HTERT RPE-1 (cell line): ENCODE results near the gene DYNC1H1.

Experiments
- in situ Hi-C: fragments of 300-500 bp; cut with MboI; formaldehyde crosslinking; loops from 4 replicates; pipeline ENCODE4 v1.14.3; 2020; ENCODE audit warnings: low sequenced_read_pairs

DYNC1H1 gene

DNA sequence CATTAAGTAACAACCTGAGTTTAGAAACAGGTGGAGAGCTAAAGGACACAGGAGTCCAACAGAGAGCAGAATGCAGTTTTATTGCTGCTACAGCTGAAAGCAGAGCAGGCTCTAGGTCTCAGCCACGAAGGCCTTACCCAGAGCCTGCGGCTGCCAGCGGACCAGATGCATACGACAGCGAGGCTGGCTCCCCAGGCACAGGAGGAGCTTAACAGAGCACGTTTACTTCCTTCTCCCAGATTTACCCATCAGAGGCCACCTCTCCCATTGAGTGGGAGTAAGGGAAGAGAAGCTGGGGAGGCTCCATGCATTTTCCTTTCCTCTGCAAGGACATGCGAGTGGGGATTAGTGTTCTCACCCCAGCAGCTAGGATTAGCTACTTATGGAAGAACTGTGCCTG is 22.6 kb downstream of the DYNC1H1 start:
- in situ Hi-C loops, result no loop called here

DNA sequence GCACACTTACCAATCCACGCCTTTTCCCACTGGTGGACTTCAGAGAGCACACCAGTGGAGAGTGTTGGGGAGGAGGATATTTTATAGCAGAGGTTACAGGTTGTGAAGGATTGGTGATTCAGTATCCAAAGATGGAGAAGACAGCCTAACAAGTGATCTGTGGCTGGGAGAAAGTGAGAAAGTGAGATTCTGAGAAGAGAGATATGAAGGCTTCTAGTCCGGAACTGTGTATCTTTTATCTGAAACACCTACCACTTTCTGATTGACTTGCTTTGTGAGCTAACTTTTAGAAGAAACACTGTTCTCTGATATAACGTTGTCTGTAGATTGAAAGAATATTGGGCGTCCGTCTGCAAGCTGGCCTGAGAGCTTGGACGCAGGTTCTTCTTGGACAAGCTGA is 24.0 kb downstream of the DYNC1H1 start:
- in situ Hi-C loops, result no loop called here

DNA sequence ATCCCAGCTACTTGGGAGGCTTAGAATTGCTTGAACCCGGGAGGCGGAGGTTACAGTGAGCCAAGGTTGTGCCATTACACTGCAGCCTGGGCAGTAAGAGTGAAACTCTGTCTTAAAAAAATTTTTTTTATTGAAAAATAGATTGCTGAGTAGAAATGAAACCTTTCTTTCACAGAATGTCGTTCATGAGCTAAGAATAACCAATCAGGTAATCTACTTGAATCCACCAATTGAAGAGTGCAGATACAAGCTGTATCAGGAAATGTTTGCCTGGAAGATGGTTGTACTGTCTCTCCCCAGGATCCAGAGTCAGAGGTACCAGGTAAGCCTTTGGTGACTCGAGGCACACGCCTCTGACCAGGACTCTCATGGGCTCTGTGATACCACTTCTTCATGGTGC is 27.0 kb downstream of the DYNC1H1 start:
- in situ Hi-C loops, result no loop called here

DNA sequence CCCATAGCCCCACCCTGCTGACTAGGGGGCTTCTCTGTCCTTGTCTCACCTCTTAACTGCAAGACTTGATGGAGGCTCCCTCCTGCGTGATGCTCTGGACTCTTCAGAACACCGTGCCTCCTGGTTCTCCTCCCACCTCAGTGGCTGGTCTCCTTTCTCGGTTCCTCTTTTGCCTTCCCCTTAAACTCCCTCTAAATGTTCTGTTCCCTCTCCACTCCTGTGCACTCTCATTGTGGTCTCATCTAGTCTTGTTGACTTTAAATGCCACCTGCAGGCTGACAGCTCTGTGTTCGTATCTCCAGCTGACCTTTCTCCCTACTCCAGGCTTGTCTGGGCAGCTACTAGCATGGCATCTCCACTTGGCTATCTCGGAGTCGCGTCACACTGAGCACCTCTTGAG is 28.3 kb downstream of the DYNC1H1 start:
- in situ Hi-C loops, result no loop called here

DNA sequence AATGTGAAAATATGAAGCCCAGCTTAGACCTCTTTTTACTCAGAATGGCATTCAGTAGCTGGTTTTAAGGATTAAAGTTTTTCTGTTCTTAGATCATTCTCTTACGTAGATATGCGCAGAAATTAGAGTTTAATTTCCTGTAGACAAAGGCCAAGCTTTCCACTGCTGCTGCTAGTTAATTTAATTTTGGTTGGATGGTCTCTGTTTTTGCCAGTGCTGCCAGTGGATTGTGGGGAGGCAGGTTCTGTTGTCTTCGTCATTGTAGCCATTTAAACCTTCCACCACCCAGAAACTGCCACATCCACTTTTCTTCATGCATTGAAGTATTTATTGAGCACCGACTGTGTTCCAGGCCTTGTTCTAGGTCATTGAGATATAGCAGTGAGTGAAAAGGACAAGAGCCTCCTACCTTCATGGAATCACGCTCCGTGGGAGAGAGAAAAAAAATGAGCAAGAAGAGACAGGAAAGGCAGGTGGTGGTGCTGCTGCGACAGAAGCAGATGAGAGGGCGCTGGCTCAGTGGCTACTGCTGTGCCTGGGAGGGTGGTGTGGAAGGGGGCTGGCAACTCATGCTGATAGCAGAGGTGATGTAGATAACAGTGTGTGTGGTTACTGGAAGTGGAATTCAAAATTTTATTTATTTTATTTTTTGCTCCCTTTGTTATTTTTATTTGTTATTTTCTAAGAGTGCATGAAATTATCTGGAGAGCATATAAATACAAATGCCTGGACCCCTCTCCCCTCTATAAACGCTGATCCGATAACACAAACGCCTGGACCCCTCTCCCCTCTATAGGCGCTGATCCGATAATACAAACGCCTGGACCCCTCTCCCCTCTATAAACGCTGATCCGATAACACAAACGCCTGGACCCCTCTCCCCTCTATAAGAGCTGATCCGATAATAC is 33.3 kb downstream of the DYNC1H1 start:
- in situ Hi-C loops, result no loop called here

DNA sequence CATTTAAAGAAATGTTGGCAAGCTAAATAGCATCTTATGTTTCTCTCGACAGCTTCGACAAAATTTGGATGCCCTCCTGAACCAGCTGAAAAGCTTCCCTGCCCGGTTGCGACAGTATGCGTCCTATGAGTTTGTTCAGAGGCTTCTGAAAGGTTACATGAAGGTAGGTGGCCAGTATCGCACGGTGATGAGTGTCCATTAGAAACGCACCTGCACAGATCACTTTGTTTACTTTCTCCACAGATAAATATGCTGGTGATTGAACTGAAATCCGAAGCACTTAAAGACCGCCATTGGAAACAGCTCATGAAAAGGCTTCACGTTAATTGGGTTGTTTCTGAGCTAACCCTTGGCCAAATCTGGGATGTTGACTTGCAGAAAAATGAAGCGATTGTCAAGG is 36.5 kb downstream of the DYNC1H1 start:
- in situ Hi-C loops, result no loop called here

DNA sequence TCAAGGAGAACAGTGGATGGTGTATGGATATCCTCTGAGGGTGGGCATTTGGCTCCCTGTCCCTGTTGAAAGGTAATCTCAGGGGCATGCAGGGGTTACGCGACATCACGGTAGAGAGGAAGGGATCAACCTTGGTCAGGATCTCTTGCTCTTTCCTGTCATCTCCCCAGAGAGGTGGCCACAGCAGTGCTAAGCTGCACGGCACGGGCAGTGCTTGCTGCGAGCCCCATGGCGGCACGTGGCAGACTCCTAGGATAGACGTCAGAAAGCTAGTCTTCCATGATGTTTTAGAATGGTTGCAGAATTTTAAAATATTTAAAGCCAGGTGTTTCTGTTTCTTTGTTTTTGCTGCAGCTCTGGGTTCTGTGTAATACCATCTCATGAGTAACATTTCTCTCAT is 41.0 kb downstream of the DYNC1H1 start:
- in situ Hi-C loops, result no loop called here

DNA sequence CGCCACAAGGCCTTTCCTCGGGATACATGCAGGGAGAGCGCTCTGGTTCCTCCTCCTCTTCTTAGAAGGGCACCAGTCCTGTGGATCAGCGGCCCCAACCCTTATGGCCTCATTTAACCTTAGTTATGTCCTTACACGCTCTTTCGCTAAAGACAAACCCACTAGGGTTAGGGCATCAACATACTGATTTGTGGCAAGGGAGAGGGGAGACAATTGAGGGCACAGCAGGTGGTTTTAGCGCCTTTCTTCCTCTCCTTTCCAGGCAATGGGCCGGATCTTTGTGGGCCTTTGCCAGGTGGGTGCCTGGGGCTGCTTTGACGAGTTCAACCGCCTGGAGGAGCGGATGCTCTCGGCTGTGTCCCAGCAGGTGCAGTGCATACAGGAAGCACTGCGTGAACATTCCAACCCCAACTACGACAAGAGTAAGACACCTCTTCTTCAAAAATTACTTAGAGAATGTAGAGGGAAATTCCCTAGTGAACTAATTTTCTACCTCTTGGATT is 43.6 kb downstream of the DYNC1H1 start:
- in situ Hi-C loops, result no loop called here

DNA sequence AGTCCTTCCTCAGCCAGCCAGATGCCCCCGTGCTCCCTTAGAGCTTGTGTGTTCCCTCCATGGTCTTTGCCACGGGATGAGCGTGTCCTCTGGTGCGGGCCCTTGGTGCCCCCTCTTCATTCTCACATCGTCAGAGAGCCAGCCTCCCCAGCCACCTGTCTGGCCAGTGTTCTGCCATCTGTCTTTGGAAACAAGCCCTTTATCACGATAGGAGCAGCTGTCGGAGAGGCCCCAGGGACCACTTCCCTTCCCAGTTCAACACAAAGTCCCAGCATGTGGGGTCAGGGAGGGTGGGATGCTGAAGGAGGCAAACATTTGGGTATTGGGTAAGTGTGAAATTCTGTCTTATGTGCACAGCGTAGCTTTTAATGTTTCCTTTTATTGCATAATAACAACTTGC is 44.5 kb downstream of the DYNC1H1 start:
- in situ Hi-C loops, result no loop called here

DNA sequence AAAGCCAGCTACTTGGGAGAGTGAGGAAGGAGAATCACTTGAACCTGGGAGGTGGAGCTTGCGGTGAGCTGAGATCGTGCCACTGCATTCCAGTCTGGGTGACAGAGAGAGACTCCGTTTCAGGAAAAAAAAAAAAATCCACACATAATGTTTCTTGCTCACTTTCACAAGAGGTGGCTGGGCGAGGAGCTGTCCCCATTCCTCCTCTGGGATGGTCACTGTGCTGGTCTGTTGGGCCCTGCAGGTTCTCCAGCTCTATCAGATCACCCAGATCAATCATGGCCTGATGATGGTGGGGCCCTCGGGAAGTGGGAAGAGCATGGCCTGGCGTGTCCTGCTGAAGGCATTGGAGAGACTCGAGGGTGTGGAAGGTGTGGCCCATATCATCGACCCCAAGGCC is 47.3 kb downstream of the DYNC1H1 start:
- in situ Hi-C loops, result no loop called here

DNA sequence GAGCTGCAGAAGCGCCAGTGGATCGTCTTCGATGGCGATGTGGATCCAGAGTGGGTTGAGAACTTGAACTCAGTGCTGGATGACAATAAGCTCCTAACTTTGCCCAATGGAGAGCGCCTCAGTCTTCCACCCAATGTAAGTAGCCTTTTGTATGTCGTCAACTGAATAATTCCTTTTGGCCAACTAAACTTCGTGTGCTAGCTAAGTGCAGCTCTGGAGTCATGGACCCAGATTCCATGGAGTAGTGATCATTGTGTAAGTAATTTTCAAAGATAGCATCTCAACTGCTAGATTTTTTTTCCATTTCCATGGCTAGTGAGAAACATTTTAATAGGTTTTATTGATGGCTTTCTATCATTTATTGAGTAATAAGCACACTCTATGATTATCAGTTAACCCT is 48.0 kb downstream of the DYNC1H1 start:
- in situ Hi-C loops, result no loop called here

DNA sequence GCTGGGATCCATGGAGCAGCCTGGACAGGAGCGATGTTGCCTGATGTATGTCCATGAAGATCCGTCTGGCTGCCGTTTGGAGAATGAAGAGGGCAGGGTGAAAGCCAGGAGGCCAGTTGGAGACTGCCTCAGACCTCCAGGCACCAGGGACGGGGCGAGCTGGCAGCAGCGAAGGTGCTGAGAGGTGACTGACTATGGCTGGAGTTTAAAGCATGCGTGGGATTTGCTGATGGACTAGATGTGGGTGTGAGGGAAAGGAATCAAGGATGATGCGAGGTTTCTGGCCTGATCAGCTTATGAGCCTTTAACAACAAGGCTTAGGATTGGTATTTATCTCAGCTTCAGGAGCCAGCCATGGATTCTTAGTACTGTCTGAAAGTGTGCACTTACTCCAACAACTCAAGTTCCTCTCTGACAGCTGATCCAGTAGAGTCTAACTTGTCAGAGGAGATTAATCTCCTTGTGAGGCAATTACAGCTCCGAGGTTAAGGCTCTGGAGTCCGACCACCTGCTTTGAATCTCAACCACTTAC is 49.4 kb downstream of the DYNC1H1 start:
- in situ Hi-C loops, result no loop called here

DNA sequence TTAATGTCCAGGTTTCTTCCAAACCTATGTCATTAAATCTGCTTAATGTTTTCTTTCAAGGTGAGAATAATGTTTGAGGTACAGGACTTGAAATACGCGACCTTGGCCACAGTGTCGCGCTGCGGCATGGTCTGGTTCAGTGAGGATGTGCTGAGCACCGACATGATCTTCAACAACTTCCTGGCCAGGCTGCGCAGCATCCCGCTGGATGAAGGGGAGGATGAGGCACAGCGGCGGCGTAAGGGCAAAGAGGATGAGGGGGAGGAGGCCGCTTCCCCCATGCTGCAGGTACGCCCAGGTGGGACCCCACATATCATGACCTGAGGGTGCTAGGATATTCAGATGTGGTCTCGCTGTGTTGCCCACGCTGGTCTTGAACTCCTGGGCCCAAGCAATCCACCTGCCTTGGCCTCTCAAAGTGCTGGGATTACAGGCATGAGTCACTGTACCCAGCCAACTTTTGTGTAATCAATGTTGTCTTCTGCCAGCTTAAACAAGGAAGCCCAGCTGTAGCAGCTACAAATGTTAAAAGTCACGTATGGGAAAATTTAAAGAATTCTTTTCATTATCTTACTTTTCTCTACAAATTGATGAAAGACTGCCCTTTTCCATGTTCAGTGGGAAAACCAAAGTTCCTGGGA is 50.8 kb downstream of the DYNC1H1 start:
- in situ Hi-C loops, result no loop called here

DNA sequence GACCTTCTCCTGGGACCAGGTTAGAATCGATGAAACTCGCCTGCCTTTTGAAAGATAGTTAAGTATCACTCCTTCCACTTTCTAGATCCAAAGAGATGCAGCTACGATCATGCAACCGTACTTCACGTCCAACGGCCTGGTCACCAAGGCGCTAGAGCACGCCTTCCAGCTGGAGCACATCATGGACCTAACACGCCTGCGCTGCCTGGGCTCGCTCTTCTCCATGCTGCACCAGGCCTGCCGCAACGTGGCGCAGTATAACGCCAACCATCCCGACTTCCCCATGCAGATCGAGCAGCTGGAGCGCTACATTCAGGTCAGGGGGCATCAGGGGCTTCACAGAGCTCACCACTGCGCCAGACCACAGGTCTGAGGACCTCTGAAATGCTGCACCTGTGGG is 51.4 kb downstream of the DYNC1H1 start:
- in situ Hi-C loops, result no loop called here

DNA sequence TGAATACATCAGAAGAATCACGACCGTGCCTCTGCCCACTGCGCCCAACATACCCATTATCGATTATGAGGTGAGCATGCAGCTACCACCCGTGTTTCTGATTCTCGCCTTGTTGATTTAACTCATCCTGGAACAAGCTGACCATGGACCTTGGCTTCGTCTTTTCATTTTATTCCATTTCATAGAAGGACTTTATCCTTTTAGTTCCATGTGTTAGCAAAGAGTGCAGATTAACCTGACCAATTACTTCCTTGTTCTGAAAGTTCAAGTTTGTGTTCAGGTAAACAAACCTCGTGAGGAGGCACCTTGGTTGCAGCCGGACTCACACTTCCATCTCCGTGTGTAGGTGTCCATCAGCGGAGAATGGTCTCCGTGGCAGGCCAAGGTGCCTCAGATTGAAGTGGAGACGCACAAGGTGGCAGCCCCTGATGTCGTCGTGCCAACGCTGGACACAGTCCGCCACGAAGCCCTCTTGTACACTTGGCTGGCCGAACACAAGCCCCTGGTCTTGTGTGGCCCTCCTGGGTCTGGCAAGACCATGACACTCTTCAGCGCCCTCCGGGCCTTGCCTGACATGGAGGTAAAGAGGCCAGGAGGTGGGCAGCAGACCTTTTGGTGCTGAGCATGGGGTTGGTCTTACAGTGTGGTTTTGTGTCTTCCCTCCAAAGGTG is 52.2 kb downstream of the DYNC1H1 start:
- in situ Hi-C loops, result no loop called here

DNA sequence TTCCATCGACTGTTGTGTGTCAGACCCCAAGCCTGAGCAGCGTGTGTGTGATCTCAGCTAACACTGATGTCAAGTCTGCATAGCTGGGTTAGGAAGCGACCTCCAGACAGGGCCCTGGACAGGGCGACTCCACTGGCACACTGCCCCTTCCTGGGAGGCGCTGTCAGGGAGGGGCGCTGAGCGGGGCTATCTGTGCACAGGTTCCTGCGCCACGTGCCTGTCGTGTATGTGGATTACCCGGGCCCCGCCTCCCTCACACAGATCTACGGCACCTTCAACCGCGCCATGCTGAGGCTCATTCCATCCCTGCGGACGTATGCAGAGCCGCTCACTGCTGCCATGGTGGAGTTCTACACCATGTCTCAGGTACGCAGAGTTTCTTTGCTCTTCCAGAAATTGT is 53.9 kb downstream of the DYNC1H1 start:
- in situ Hi-C loops, result no loop called here

DNA sequence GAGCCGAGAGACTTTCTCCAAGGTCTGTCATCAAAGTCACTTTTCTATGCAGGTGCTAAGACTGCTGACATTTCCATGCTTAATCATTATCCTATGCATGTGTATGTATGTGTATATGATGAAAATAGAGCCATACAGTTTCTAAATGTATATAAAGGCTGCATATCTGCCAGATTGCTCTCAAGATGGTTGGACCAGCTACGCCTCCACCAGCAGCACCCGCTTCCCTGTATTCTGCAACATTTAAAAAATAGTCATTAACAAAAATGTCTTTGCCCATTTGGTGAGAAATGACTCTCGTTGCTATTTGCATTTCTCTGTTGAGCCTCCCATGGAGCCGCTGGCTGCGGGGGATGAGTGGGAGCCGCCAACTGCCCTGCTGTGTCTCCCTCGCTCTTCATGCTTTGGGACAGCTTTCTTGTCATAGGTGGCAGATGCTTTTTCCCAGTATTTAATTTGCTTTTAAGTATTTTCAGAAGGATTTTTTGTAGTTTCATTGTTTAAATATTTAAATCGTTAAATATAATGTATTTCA is 54.7 kb downstream of the DYNC1H1 start:
- in situ Hi-C loops, result no loop called here

DNA sequence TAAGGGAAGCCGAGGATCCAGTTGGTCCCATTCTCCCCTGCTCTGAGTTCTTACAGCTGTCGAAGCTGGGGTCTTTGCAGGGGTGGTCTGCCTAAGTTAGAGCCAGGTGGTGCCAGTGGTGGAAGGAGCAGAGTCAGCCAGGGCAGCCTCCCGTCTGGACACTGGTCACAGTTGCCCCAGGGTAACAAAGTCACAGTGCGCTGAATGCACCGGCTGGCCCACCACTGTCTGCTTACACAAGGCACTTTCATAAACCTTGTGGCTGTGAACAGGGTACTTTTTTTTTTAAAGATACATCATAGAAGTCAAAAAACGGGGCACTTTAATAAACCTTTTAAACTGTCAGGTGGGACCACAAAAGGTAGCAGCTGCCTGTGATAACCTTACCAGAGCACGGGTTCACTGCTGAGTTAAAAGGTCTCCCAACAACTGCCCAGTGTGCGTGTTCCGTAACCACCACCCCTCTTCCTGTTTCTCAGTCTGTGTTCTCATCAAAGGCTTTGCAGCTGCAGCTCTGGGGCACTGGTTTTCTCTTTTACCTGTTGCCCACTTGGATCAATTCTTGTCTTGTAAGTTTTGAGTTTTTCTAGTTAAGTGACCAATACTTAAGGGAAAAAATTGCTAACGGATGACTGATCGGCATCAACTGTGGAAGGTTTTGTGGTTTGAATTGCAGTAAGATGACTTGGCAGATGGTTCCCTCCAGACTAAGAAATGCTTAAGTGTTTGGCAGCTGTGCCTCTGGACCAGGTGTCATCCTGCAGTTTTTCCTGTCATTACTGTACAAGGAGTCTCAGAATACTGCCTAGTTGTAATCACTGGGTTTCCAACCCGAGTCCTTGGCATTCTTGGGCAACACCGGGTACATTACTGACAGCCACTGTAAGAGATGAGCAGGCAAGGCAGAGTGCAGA is 55.9 kb downstream of the DYNC1H1 start:
- in situ Hi-C loops, result no loop called here

DNA sequence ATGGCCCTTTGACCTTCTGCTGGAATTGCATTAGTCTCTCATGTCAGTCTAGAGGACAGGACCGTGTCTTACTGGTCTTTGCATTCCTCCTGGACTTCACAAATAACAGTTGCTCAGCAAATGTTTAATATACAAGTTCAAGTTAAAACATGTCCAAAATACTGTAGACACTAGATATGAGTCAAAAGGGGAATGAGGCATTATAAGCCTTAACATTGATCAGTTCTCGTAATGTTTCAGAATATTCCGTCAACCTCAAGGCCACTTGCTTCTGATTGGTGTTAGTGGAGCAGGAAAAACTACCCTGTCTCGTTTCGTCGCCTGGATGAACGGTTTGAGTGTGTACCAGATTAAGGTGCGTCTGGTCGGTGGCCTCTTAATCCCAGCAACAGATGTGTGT is 62.6 kb downstream of the DYNC1H1 start:
- in situ Hi-C loops, result no loop called here

DNA sequence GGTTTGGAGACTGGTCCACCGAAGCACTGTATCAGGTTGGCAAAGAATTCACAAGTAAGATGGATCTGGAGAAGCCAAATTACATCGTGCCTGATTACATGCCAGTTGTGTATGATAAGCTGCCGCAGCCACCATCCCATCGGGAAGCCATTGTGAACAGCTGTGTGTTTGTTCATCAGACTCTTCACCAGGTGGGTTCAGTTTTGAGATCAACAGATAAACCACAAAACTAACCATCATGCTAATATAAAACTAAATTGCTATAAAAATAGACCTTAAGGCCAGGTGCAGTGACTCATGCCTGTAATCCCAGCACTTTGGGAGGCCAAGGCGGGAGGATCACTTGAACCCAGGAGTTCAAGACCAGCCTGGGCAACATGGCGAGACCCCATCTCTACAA is 63.6 kb downstream of the DYNC1H1 start:
- in situ Hi-C loops, result no loop called here
